Measurements from ENCODE around the gene YWHAG.
"Not testable (repeated sequence)": the region's sequence is repeated elsewhere in the genome, so short reads cannot be mapped to it uniquely, and the experiment has no call there.

YWHAG gene

GRCh38 chr7:76318488-76319353 lies 40.1 kb downstream of the YWHAG start:
- no peak for DNase-seq (ENCODE audit: low spot score)

- DNase-seq (ENCODE audit: low spot score), result peak; percentile 98
Observed at GRCh38 chr7:76317782-76318487, 40.9 kb downstream of the YWHAG start.

- no peak for DNase-seq (ENCODE audit: low spot score)
Observed at GRCh38 chr7:76316984-76317781, 41.6 kb downstream of the YWHAG start.

- no peak for DNase-seq (ENCODE audit: low spot score)
Observed at GRCh38 chr7:76315364-76315763, 43.4 kb downstream of the YWHAG start.

- not testable (repeated sequence) for DNase-seq (ENCODE audit: low spot score)
Observed at GRCh38 chr7:76314740-76315139, 44.1 kb downstream of the YWHAG start.

- peak; percentile 97 for DNase-seq (ENCODE audit: low spot score)
Observed at GRCh38 chr7:76314042-76314721, 44.6 kb downstream of the YWHAG start.

- DNase-seq (ENCODE audit: low spot score), result not testable (repeated sequence)
Observed at GRCh38 chr7:76311838-76312237, 47.0 kb downstream of the YWHAG start.

GRCh38 chr7:76310102-76310957 lies 48.5 kb downstream of the YWHAG start:
- no peak for DNase-seq (ENCODE audit: low spot score)

GRCh38 chr7:76309341-76310101 lies 49.3 kb downstream of the YWHAG start:
- DNase-seq (ENCODE audit: low spot score), result not testable (repeated sequence)

- DNase-seq (ENCODE audit: low spot score), result not testable (repeated sequence)
Observed at GRCh38 chr7:76308874-76309273, 49.9 kb downstream of the YWHAG start.

- no peak for DNase-seq (ENCODE audit: low spot score)
Observed at GRCh38 chr7:76304888-76305375, 53.9 kb downstream of the YWHAG start.

GRCh38 chr7:76303202-76304147 lies 55.3 kb downstream of the YWHAG start:
- peak; percentile 93 for DNase-seq (ENCODE audit: low spot score)

GRCh38 chr7:76302347-76303201 lies 56.2 kb downstream of the YWHAG start, which contains the start of gene HSPB1:
TSS of gene HSPB1 (plus strand) at chr7:76302673. CDS start at chr7:76302713, 40 bp downstream.
- DNase-seq (ENCODE audit: low spot score), result peak; percentile 80

- DNase-seq (ENCODE audit: low spot score), result no peak
Observed at GRCh38 chr7:76301000-76301399, 57.8 kb downstream of the YWHAG start.

GRCh38 chr7:76300166-76300731 lies 58.5 kb downstream of the YWHAG start:
- no peak for DNase-seq (ENCODE audit: low spot score)

GRCh38 chr7:76296743-76297740 lies 61.7 kb downstream of the YWHAG start:
- no peak for DNase-seq (ENCODE audit: low spot score)
